HG02610 (cell line): ENCODE results near the gene RAB25.
A peak's percentile ranks its signal among the peaks of the same experiment; 100 is the strongest.
"Not testable (repeated sequence)": the region's sequence is repeated elsewhere in the genome, so short reads cannot be mapped to it uniquely, and the experiment has no call there.

ENCODE experiments used
- ATAC-seq: cut with Tn5 transposase; IDR thresholded peaks from one replicate; pipeline ENCODE4 v1.9.1; 2021; ENCODE audit warnings: mild to moderate bottlenecking, moderate library complexity; ENCODE audit not compliant: unreplicated experiment

Gene RAB25

DNA sequence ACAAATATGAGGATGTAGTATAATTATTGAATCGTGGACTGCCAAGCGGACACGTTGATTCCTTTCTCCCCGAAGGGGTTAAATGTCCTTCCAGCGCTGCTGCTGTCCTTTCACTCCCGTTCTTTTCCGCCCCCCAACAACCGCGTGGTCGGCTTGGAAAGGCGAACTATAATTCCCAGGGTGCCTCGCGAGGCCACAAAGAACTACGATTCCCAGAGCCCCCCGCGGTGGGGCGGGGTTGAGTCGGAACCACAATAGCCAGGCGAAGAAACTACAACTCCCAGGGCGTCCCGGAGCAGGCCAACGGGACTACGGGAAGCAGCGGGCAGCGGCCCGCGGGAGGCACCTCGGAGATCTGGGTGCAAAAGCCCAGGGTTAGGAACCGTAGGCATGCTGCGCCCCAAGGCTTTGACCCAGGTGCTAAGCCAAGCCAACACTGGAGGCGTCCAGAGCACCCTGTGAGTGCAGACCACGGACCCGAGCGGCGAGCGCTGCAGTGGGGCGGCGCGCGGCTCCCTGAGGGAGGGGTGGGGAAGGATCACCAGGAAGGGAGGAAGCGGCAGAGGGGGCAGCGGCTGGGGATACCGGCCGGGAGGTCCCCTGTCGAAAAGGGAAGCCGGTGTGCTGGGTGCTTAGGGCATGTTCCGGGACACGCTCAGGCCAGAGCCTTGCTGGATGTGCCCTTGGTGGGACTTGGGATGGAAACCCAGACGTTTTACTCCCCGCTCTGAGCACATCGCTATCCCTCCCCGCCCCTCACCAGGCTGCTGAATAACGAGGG, 6.3 kb upstream of the RAB25 start, which contains the start of gene LAMTOR2:
LAMTOR2 (plus strand) TSS at position 283 of the 781 bp plus-strand sequence; CDS start at position 391, 108 bp downstream.
- peak; percentile 75 for ATAC-seq

DNA sequence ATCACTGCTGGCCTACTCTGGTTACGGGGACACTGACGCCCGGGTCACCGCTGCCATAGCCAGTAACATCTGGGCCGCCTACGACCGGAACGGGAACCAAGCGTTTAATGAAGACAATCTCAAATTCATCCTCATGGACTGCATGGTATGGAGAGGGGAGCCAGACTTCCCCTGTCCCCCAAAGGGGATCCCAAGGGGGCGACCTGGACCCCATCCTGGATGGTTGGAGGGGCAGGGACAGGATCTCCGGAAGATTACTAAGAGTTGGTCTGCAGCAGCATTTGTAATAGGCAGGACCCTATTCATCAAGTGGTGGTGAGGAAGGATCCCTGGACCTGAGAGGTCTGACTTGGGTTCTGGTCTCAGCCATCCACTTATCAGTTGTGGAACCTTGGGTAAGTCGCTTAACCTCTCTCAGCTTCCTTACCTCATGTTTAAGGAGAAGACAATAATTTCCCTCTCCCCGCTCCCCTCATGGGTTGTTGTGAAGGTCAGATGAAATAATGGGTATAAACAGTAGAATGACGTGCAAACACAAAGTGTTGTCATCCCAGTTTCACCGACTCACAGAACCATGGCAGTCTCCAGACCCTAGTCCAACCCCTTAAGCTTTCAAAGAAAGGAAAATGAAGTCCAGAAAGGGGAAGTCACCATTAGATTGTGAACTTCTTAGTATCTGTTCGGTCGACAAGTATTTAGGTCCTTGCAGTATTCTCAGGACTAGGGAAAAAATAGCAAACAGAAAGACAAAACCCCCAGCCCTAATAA, 5.5 kb upstream of the RAB25 start:
- ATAC-seq: no peak

DNA sequence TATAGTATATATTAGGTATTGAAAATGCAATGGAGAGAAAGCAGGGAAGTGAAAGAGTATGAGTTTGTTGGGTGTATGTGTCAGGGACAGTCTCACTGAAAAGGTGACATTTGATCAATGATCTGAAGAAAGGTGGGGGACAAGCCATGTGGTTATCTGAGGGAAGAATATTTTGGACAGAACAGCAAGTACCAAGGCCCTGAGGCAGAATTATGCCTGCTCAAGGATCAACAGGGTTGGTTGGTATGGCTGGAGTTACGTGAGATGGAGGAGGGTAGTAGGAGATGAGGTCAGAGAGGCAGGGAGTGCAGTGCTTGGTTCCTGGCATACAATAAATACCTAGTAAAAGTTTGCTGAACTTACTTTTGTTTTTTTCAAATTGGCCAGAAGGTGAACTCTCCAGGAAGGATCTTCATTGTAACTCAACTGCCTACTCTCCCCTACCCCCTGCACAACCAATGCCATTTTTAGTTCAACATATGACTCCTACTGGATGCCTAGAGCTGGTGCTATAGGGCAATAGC, 4.6 kb upstream of the RAB25 start:
- no peak for ATAC-seq

DNA sequence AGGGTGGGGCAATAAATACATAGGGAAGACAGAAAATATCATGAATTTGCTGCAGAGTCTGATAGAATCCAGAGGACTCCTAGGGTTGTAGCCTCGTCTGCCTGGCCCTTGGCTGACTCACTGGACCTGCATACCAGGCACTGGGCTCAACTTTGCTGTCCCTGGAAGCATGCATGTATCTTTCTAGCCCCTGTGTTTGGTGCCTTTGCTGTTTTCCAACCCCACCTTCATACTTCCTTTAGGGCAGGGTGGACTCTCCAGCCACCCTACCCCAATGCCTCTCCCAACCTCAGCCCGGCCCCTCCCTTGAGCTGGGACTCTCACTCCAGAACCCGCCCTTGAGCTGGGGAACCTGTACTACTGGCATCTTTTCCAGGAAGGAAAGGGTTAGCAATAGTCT, 1.2 kb downstream of the RAB25 start:
- ATAC-seq: no peak

DNA sequence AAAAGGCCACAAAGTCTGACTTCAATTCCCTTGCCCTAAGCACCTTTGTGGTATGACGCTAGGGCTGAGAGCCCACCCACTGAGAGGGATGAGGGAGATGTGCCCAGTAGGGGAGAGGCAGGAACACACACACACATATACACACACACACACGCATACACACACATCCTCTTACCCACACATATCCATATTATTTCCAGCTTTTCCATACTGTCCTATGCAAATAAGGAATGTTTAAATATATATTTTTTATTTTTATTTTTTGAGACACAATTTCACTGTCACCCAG, 3.0 kb downstream of the RAB25 start:
- ATAC-seq: no peak

DNA sequence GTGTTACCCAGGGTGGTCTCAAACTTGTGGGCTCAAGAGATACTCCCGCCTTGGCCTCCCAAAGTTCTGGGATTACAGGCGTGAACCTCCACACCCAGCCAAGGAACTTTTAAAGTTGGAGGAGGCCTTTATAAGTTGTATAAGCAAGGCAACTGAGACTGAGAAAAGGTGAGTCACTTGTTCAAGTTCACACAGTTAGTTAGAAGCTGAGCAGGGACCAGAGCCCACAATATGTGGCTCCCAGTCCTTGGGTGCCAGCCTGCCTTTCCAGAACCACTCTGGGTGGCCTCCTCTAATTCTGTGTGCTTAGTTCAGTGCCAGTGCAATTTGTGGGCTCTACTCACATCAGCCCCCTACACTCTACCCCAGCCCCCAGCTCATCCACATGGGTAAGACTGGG, 3.7 kb downstream of the RAB25 start:
- ATAC-seq: no peak

DNA sequence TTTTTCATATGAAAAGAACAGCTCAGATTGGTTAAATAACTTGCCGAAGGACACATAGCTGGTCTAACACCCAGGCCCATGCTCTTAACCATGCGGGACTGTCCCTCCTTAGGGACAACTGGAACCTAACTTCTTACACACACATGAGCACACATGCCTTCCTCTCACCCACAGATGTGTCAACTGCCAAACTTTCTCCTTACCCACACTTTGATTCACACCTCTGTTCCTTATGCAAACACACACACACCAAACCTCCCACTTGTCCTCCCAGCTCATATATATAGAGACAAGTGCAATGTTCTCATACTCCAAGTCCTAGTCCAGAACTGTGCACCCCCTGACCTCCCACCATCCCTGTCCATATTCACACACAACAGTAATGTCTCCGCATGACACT, 4.3 kb downstream of the RAB25 start:
- ATAC-seq: no peak

DNA sequence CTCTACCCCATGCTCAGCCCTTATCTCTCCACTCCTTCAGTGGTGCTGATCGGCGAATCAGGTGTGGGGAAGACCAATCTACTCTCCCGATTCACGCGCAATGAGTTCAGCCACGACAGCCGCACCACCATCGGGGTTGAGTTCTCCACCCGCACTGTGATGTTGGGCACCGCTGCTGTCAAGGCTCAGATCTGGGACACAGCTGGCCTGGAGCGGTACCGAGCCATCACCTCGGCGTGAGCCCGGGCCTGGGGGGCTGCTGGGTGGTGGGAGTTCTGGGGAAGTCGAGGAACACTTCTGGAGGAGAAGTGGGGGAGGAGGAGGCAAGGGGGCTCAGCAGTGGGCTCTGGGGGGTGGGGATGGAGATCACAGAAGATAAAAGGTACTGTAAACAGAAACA, 4.9 kb downstream of the RAB25 start:
- no peak for ATAC-seq

DNA sequence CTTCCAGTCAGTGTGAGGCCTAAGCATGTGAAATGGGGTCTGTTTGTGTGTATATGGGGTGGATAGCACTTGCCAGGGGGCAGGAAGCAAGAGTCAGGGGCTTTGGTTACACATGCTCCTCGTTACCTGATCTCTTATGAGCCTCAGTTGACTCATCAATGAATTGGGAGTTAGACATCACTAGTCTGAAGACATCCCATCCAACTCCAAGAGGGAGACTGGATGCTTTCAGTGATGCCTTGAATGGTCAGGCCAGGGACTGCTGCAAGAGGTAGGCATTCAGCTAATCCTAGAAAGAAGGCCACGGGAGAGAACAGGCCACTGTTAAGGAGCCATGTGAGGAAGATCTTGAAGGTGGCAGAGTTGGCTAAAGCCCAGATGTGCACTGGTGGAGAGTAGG, 6.3 kb downstream of the RAB25 start:
- no peak for ATAC-seq

DNA sequence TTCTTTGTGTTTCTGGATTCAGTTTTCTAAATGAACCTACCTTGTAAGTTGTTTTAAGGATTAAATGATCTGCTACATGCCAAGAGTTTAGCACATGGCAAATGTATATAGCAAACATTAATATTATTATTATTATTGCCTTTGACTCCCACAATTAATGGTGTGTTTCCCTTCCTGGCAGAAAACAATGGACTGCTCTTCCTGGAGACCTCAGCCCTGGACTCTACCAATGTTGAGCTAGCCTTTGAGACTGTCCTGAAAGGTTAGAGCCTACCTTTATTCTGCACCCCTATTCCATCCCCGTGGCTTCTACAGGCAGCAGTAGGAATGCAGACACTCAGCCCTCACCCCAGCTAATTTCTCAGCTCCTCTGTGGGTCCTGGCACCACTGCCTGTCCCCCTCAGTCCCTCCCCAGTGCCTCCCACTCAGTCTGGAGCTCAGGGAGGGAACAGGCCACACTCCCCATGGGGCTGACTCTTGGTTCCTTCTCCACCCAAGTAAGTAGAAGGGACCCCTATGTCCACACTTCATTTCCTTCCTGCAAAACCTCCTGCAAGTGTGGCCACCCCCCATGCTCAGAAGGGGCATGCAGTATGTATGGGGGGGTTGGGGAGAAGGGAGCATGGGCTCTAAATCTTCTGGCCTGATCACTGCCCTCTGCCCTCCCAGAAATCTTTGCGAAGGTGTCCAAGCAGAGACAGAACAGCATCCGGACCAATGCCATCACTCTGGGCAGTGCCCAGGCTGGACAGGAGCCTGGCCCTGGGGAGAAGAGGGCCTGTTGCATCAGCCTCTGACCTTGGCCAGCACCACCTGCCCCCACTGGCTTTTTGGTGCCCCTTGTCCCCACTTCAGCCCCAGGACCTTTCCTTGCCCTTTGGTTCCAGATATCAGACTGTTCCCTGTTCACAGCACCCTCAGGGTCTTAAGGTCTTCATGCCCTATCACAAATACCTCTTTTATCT, 8.8 kb downstream of the RAB25 start:
- no peak for ATAC-seq

DNA sequence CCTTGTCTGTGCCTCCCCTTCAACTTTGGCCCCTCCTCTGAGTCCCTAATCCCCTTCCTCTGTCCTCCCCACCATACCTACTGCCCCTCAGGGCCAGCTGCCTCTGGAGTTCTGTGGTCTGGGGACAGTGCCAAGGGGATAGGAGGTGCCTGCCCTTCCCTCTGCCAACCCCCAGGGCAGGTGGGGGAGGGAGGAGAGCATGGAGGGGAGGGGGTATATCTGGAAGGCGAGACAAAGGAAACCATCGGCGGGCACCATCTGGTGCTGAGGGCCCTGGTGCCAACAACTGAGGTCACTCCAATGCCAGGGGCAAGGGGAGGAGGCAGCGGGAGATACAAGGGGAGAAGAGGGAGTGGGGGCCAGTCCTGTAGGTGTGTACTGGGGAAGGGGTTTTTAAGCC, 9.6 kb downstream of the RAB25 start:
- no peak for ATAC-seq

DNA sequence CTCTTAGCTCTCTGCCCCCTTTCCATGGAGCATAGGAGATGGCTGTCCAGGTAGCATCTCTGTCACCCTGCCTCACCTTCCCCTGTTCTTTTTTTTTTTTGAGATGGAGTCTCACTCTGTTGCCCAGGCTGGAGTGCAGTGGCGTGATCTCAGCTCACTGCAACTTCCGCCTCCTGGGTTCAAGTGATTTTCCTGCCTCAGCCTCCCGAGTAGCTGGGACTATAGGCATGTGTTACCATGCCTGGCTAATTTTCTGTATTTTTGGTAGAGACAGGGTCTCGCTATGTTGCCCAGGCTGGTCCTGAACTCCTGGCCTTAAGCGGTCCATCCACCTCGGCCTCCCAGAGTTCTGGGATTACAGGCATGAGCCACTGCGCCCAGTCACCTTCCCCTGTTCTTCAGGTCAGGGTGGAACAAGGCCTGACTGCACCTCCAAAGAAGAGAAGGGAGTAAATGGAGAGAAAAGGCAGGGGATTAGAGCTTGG, 10.4 kb downstream of the RAB25 start:
- not testable (repeated sequence) for ATAC-seq

DNA sequence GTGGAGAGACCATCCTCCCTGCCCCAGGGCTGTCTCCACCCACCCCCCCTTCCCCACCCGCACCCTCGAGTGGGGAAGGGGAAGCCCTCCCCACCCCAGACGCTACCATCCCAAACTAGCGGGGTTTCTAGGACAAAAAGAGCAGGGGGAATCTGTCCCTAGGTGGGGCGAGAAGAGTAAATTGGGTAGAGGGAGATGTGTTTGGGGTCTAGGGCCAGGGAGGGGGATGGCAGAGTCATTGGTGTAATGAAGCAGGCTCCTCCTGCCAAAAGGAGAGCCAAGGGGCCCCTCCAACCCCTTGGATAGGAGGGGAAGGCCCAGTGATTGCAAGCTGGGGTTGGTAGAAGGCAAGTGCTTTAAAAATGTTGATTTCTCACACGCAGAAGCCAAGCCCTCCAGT, 11.3 kb downstream of the RAB25 start:
- ATAC-seq: no peak

DNA sequence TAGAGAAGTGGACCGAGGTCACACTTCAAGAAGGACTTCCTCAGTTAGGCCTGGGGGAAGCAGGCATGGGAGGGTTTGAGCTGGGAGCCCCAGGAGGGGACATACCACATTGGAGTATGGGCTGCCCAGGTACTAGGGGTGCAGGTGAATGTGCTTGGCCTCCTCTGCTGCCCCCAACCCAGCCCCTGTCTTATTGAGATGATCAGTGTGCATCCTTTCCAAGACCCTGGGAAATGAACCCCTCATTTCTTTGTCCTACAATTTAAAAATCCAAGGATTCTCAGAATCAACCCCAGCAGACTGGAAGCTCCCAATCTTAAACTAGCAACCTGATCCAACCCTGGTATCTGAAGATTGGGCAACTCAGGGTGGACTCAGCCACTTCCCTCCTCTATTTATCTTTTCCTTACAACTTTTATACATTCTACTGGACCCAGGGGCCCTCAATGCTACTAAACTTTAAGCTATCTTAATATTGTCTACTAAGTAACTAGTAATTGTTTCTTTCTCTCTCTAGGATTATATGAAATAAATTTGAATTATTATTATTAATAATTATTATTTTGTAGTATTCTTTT, 12.2 kb downstream of the RAB25 start:
- no peak for ATAC-seq

DNA sequence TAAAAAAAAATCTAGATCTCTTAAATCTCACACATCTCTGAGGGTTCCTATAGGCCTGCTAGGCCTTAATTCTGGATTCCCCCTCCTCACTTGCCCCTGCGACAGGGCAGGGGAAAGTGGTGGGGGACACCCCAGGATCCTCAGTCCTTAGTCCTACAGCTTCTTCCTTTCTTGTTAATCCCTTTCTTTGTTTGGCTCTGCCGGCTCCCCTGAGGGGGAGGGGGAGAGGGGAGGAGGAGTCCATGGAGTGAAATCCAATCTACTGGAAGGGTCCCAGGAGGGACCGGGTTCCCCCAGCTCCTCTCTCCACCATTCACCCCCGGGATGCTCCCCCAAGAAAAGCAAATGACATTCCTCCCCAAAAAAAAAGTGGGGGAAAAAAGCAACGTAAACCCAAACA, 12.8 kb downstream of the RAB25 start:
- ATAC-seq: no peak

DNA sequence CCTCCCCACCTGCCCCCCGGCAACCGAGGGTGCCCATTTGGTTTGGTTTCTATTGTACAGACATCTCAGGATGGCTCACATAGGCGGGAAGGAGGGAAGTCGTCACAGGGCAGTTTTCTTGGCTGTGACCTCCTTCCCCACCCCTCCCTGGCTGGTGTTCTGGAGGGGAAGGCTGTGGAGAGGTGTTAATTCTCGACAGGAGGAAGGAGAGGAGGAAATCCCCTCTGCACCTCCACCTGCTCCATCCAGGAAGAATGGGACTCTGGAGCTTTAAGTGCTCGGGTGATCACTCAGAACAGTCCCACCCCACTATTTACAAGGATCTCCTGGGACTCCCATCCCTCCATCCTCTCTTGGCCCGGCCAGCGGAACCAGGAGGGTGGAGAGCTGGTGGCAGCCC, 13.7 kb downstream of the RAB25 start:
- ATAC-seq: no peak

DNA sequence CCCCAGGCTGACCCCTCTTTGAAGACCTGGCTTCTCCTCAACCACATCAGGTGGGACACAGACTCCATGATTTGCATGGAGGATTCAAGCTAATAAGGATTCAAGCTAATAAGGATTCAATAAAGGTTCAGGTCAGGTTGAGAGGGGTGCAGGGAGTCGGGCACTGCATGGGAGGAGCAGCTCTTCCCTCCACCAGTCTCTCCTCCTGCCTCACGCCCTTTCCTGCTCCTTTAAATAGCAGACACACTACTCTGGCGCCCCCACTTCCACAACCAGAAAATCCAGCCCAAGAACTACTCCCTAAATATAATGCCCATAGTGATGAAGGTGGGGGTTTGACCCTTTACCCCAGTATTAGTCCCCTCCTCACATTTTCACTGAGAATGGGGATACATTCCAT, 14.2 kb downstream of the RAB25 start:
- no peak for ATAC-seq

DNA sequence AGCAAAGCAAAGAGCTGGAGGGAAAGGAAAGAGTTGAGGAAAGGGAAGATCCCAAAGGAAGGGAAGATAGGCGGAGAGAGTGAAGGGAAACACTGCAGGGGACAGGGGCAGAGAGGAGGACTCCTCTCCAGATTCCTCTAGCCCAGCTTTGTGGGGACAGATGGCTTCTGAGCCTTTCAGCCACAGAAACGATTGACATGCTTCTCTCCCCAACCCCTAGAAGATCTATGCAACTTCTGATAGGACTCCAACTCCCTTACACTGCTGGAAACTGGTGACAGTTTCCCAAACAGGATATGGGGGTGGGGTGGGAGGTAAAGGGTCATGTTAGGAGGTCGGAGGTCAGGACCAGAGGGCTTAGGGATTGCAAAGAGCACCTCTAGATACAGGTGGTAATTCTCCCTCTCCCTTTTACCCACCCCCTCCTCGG, 14.8 kb downstream of the RAB25 start:
- no peak for ATAC-seq

DNA sequence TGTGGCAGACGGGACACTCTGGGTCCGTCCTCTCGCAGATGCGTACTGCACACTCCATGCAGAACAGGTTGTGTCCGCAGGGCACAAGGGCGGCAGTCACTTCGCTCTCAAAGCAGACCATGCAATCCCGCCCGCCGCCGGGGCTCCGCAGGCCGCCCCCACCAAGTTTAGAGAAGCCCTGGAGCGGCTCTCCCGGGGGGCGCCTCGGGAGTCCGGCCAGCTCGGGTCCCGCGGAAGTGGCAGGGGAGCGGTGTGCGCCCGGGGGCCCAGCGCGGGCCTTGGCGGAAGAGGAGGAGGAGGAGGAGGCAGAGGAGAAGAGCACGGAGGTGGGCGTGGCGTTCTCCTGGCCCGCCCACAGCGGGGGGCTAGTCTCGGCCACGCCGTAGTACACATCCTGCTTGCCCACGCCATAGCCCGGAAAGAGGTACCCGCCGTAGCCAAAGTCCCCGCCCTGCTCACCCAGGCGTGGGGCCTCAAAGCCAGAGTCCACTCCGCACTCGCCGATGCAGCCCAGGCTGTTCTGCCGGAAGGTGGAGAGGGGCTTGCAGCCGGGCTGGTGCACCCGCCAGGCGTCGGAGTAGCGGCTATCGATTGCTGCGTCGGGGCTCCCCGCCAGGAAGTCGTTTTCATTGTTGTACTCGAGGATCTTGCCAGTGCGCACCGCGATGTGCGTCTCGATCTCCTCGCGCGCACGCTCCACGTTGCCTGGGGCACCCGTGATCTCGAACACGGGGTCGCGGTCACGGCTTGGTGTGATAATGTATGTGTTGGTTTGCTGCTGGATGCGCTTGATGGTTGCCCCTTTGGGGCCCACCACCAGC, 15.9 kb downstream of the RAB25 start:
- ATAC-seq: peak; percentile 60

DNA sequence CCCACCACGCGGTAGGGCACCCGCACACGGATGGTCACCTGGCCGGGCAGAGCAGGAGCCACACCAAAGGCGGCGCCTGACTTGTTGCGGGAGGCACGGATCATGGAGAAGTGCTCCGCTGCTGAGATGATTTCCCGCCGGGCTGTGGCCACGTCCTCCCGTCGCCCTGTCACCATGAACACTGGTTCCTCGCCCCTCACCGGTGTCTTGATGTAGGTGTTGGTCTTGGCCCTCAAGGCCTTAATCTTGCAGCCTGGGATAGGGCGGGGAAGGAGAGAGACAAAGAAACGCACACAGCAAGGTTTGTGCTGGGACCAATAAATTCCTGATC, 16.4 kb downstream of the RAB25 start:
- no peak for ATAC-seq
